A549 (cell line): Measurements from ENCODE around the gene VSNL1.

Experiments
- CEBPB ChIP-seq, 2 experiments: fragments of >200 bp in 1 of 2; sonication (Bioruptor Twin) in 1 of 2; formaldehyde crosslinking in 1 of 2; IDR thresholded peaks; 2 replicates each; pipeline ENCODE4 v1.6.1; 2012 to 2016
- CHD4 ChIP-seq: fragments of 200-600 bp; sonication (generic); IDR thresholded peaks from 2 replicates; pipeline ENCODE4 v1.6.1; 2016; ENCODE audit warnings: antibody characterized with exemption, mild to moderate bottlenecking, borderline replicate concordance
- EHMT2 ChIP-seq: fragments of 200-600 bp; sonication (generic); IDR thresholded peaks from 2 replicates; pipeline ENCODE4 v1.6.1; 2016; ENCODE audit warnings: antibody characterized with exemption, low read depth, mild to moderate bottlenecking, moderate library complexity
- EP300 ChIP-seq, 2 experiments: fragments of >200 bp; sonication (Bioruptor Twin); formaldehyde crosslinking; IDR thresholded peaks; 2 replicates in 1 of 2; 3 replicates in 1 of 2; pipeline ENCODE4 v1.6.1; 2016 to 2017
- KDM1A ChIP-seq: fragments of 200-600 bp; sonication (generic); IDR thresholded peaks from 2 replicates; pipeline ENCODE4 v1.6.1; 2016; ENCODE audit warnings: low read depth, mild to moderate bottlenecking
- PHF8 ChIP-seq: fragments of 200-600 bp; sonication (generic); IDR thresholded peaks from 2 replicates; pipeline ENCODE4 v1.6.1; 2016; ENCODE audit warnings: low read depth, mild to moderate bottlenecking, antibody characterized with exemption, moderate library complexity, borderline replicate concordance
- POLR2A ChIP-seq: IDR thresholded peaks from 2 replicates; pipeline ENCODE4 v1.6.1; 2012; ENCODE audit warnings: mild to moderate bottlenecking, low read length
- RAD21 ChIP-seq, 2 experiments: fragments of >200 bp in 1 of 2; sonication (Bioruptor Twin) in 1 of 2; formaldehyde crosslinking in 1 of 2; IDR thresholded peaks in 1 of 2; conservative IDR thresholded peaks in 1 of 2; 2 replicates in 1 of 2; 3 replicates in 1 of 2; pipeline ENCODE4 v1.6.1; 2012 to 2018; ENCODE audit warnings: inconsistent platforms in 1 of 2
- REST ChIP-seq: fragments of 200-600 bp; sonication (generic); IDR thresholded peaks from 2 replicates; pipeline ENCODE4 v1.6.1; 2016; ENCODE audit warnings: antibody characterized with exemption, mild to moderate bottlenecking, moderate library complexity
- RFX5 ChIP-seq: fragments of 450-650 bp; IDR thresholded peaks from 2 replicates; pipeline ENCODE4 v1.7.1; 2014; ENCODE audit warnings: antibody characterized with exemption, mild to moderate bottlenecking, moderate library complexity
- TF ChIP-seq, protein P1 (sequence below): fragments of >200 bp; sonication (Bioruptor Twin); formaldehyde crosslinking; IDR thresholded peaks from 3 replicates; pipeline ENCODE4 v1.5.1; 2016
- TF ChIP-seq, protein P2 (sequence below): fragments of >200 bp; sonication (Bioruptor Twin); formaldehyde crosslinking; IDR thresholded peaks from 3 replicates; pipeline ENCODE4 v1.6.1; 2016

- TF ChIP-seq, protein P1, sequence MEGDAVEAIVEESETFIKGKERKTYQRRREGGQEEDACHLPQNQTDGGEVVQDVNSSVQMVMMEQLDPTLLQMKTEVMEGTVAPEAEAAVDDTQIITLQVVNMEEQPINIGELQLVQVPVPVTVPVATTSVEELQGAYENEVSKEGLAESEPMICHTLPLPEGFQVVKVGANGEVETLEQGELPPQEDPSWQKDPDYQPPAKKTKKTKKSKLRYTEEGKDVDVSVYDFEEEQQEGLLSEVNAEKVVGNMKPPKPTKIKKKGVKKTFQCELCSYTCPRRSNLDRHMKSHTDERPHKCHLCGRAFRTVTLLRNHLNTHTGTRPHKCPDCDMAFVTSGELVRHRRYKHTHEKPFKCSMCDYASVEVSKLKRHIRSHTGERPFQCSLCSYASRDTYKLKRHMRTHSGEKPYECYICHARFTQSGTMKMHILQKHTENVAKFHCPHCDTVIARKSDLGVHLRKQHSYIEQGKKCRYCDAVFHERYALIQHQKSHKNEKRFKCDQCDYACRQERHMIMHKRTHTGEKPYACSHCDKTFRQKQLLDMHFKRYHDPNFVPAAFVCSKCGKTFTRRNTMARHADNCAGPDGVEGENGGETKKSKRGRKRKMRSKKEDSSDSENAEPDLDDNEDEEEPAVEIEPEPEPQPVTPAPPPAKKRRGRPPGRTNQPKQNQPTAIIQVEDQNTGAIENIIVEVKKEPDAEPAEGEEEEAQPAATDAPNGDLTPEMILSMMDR: no peak
- TF ChIP-seq EP300 (IDR thresholded peaks at IDR 0.05) (no peak), POLR2A (no peak), RAD21 (conservative IDR thresholded peaks at IDR 0.05 in 1 of 2, IDR thresholded peaks at IDR 0.05 in 1 of 2) (no peak), CHD4 (no peak), PHF8 (no peak), CEBPB (IDR thresholded peaks at IDR 0.05) (no peak), EHMT2 (no peak), RFX5 (no peak), KDM1A (no peak), REST (no peak)
- TF ChIP-seq, protein P2, sequence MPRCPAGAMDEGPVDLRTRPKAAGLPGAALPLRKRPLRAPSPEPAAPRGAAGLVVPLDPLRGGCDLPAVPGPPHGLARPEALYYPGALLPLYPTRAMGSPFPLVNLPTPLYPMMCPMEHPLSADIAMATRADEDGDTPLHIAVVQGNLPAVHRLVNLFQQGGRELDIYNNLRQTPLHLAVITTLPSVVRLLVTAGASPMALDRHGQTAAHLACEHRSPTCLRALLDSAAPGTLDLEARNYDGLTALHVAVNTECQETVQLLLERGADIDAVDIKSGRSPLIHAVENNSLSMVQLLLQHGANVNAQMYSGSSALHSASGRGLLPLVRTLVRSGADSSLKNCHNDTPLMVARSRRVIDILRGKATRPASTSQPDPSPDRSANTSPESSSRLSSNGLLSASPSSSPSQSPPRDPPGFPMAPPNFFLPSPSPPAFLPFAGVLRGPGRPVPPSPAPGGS: no peak
These were observed 127.4 kb downstream of the VSNL1 start for GRCh38 chr2:17667898-17668297.
